Hepatocyte (in vitro differentiated cells): ENCODE data around the gene SLC34A3.

Source experiments
- EZH2 ChIP-seq: fragments of 200-600 bp; sonication (generic); IDR thresholded peaks from 2 replicates; pipeline ENCODE4 v1.6.1; 2016; ENCODE audit warnings: antibody characterized with exemption, mild to moderate bottlenecking, borderline replicate concordance
- EZH2phosphoT487 ChIP-seq: fragments of 200-600 bp; sonication (generic); IDR thresholded peaks from one replicate; pipeline ENCODE4 v1.6.1; 2018; ENCODE audit warnings: antibody characterized with exemption, mild to moderate bottlenecking, low read depth, moderate library complexity; ENCODE audit not compliant: unreplicated experiment, severe bottlenecking
- TF ChIP-seq, protein P1 (sequence below): fragments of 200-600 bp; sonication (generic); IDR thresholded peaks from 2 replicates; pipeline ENCODE4 v1.5.1; 2016; ENCODE audit warnings: antibody characterized with exemption, mild to moderate bottlenecking; ENCODE audit not compliant: poor library complexity

DNA sequence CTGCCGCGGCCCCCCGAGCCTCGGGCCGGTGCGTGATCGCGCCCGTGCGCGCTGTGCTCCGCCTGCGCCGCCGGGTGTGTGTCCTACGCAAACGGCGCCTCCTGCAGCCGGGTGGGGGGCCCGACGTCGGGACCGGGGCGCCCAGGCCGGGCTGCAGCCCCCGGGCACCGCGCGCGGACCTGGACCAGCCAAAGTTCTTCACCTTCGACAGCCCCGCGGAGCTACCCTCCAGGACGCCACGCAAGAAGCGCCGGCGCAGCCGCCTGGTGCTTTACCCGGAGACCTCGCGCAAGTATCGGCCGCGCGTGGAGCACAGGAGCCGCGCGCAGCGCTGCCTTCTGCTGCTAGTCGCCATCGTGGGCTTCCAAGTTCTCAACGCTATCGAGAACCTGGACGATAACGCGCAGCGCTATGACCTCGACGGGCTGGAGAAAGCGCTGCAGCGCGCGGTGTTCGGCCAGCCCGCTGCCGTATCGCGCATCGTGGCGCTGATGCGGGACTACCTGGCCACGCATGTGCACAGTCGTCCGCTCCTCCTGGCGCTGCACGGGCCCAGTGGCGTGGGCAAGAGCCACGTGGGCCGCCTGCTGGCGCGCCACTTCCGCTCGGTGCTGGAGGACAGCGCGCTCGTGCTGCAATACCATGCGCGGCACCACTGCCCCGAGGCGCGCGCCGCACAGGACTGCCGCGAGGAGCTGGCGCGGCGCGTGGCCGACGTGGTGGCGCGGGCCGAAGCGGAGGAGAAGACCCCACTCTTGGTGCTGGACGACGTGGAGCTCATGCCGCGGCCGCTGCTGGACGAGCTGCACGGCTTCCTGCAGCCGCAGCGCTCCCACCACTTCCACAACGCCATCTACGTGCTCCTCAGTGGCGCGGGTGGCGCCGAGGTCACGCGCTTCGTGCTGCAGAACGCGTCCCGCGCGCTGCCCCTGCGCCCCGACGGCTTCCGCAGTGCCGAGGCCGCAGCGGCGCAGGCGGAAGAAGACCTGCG, 48.3 kb downstream of the SLC34A3 start:
- TF ChIP-seq, protein P1, sequence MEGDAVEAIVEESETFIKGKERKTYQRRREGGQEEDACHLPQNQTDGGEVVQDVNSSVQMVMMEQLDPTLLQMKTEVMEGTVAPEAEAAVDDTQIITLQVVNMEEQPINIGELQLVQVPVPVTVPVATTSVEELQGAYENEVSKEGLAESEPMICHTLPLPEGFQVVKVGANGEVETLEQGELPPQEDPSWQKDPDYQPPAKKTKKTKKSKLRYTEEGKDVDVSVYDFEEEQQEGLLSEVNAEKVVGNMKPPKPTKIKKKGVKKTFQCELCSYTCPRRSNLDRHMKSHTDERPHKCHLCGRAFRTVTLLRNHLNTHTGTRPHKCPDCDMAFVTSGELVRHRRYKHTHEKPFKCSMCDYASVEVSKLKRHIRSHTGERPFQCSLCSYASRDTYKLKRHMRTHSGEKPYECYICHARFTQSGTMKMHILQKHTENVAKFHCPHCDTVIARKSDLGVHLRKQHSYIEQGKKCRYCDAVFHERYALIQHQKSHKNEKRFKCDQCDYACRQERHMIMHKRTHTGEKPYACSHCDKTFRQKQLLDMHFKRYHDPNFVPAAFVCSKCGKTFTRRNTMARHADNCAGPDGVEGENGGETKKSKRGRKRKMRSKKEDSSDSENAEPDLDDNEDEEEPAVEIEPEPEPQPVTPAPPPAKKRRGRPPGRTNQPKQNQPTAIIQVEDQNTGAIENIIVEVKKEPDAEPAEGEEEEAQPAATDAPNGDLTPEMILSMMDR: no peak
- TF ChIP-seq EZH2 (no peak), EZH2phosphoT487 (no peak)
